D721Med (cell line): ENCODE measurements around the gene MCMBP.
"Not testable (repeated sequence)": the region's sequence is repeated elsewhere in the genome, so short reads cannot be mapped to it uniquely, and the experiment has no call there.

Source experiments
- DNase-seq: peaks from one replicate; pipeline ENCODE4 v3.0.0; 2011; ENCODE audit warnings: low spot score; ENCODE audit not compliant: insufficient read length
- FAIRE-seq: peaks from 2 replicates; lab custom pipeline; 2011; peaks lifted over from hg19 to GRCh38; lab: Jason Lieb, UNC
- TF ChIP-seq, protein P1 (sequence below): IDR thresholded peaks from 2 replicates; pipeline ENCODE4 v1.5.1; 2012; ENCODE audit warnings: mild to moderate bottlenecking, control low read depth; ENCODE audit not compliant: insufficient read depth; ENCODE audit errors: missing control alignments

The MCMBP gene, protein sequence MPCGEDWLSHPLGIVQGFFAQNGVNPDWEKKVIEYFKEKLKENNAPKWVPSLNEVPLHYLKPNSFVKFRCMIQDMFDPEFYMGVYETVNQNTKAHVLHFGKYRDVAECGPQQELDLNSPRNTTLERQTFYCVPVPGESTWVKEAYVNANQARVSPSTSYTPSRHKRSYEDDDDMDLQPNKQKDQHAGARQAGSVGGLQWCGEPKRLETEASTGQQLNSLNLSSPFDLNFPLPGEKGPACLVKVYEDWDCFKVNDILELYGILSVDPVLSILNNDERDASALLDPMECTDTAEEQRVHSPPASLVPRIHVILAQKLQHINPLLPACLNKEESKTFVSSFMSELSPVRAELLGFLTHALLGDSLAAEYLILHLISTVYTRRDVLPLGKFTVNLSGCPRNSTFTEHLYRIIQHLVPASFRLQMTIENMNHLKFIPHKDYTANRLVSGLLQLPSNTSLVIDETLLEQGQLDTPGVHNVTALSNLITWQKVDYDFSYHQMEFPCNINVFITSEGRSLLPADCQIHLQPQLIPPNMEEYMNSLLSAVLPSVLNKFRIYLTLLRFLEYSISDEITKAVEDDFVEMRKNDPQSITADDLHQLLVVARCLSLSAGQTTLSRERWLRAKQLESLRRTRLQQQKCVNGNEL

DNA sequence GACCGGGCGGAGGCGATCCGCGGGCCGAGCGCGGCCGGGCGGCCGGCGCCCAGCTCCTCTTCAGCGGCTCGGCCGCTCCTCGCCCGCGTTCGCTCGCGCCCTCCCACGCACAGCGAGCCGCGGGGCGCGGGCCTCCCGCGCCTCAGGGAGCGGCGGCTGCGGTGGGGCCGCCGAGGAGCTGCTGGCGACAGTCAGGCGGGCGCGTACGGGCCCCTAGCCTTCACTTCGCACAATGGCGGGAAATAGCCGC, at the start of gene MCMBP:
Gene MCMBP, minus strand, starts transcription at position 234 of the 250 bp plus-strand sequence. CDS start 259 bp downstream, outside the sequence.
- no peak for FAIRE-seq
- DNase-seq = no peak
- TF ChIP-seq, protein P1, sequence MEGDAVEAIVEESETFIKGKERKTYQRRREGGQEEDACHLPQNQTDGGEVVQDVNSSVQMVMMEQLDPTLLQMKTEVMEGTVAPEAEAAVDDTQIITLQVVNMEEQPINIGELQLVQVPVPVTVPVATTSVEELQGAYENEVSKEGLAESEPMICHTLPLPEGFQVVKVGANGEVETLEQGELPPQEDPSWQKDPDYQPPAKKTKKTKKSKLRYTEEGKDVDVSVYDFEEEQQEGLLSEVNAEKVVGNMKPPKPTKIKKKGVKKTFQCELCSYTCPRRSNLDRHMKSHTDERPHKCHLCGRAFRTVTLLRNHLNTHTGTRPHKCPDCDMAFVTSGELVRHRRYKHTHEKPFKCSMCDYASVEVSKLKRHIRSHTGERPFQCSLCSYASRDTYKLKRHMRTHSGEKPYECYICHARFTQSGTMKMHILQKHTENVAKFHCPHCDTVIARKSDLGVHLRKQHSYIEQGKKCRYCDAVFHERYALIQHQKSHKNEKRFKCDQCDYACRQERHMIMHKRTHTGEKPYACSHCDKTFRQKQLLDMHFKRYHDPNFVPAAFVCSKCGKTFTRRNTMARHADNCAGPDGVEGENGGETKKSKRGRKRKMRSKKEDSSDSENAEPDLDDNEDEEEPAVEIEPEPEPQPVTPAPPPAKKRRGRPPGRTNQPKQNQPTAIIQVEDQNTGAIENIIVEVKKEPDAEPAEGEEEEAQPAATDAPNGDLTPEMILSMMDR = no peak

DNA sequence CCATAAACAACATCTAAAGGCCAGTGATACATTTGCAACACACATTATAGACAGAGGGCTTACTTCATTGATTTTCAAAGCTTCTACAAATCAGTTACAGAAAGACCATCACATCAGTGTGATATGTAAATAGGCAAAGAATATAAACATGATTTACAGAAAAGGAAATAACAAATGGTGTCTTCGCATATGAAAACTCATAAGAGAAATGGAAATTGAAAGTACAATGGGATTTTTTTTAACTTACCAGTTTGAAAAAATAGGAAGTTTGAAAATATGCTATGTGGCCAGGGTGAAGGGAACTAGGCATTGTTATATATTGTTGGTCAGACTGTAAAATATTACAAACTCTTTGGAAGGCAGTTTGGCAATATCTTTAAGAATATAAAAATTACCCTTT, 47.2 kb upstream of the MCMBP start:
- no peak for FAIRE-seq

GRCh38 chr10:119919271-119919670, 46.6 kb upstream of the MCMBP start:
- TF ChIP-seq, protein P1 = no peak
- FAIRE-seq = no peak
- DNase-seq = no peak

More for the DNA sequence above, 47.2 kb upstream of the MCMBP start:
- TF ChIP-seq, protein P1 = no peak
- no peak for DNase-seq

GRCh38 chr10:119917777-119918176, 45.1 kb upstream of the MCMBP start:
- DNase-seq = no peak
- TF ChIP-seq, protein P1 = peak; percentile 4
- no peak for FAIRE-seq

DNA sequence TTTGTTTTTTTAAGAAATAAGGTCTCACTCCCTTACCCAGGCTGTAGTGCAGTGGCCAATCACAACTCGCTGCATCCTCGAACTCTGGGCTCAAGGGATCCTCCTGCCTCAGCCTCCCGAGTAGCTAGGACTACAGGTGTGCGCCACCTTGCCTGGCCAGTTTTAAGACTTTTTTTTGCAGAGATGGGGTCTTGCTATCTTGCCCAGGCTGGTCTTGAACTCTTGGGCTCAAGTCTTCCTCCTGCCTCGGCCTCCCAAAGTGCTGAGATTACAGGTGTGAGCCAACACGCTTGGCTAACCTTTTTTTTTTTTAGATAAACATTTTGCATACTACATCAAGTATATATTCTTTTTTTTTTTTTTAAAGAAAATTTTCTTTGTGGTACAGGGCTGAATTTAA, 38.0 kb upstream of the MCMBP start:
- TF ChIP-seq, protein P1 = no peak
- no peak for FAIRE-seq
- no peak for DNase-seq

DNA sequence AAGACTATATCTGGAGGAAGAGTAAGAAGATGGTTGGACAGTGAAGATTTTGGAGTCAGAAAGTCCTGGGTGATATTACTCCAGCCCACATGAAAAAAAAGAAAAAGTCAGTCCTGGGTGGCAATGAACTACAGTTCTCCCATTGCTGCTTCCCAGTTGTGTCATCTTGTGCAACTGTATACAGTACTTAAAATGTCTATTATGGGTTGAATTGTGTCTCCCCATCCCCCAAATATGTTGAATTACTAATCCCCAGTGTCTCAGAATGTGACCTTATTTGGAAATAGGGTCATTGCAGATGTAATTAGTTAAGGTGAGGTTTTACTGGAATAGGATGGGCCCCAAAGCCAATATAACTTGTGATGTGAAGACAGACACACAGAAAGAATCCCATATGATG, 35.5 kb upstream of the MCMBP start:
- TF ChIP-seq, protein P1 = no peak
- DNase-seq (no peak), FAIRE-seq (no peak)

DNA sequence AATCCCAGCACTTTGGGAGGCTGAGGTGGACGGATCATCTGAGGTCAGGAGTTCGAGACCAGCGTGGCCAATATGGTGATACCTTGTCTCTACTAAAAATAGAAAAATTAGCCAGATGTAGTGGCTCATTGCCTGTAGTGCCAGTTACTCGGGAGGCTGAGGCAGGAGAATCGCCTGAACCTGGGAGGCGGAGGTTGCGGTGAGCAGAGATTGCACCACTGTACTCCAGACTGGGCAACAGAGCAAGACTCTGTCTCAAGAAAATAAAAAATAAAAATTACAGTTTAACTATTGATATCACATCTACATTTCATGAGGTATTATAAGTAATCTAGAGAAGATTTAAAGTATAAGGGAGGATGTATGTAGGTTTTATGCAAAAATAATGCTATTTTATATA, 35.1 kb upstream of the MCMBP start:
- not testable (repeated sequence) for FAIRE-seq, DNase-seq
